ENCODE results near the gene ZNF660.

- no peak for TF ChIP-seq CTCF (IDR thresholded peaks at IDR 0.05)
- no peak for TF ChIP-seq POLR2A (IDR thresholded peaks at IDR 0.05)
- TF ChIP-seq POLR2AphosphoS5 (IDR thresholded peaks at IDR 0.05): no peak
- TF ChIP-seq EP300 (IDR thresholded peaks at IDR 0.05; ENCODE audit: low read depth): no peak
Measured at GRCh38 chr3:44555723-44556122, 29.0 kb upstream of the ZNF660 start.
